ENCODE results near the gene LINC01488.

Gene LINC01488

DNA sequence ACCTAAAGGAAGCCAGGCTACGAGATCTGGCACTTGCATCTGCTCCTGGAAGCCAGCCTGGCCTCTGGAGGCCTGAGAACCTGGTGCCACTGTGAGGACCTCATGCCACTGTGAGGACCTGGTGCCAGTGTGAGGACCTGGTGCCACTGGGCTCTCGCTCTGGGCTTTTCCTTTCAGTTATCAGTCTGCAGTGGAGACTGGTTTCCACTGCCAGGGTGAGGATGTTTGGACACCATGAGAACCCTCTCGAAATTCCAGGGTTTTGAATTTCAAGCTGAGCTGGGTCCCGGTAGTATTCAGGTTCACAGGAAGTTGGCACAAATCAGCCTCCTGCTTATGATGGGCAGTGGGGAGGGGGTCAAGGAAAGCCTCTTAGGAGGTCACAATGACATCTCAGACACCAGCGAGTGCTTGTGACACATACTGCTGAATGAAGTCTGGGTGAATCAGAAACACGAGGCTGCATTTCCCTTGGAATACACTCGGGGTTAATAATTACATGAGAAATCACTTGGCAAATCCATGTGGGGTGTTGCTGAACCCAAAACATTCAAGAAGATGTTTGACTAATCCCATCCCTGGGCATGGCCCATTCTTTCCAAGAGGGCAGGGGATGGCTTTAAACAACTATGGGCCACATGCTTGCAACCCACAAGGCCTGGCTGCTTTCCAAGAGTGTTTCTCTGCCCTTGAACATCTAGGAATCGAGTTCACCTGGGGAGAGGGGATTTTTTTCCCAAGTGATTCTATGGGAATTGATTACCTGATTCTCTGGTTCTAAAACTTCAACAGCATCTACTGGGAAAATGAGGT lies 60.2 kb downstream of the LINC01488 start:
- no peak for FAIRE-seq

DNA sequence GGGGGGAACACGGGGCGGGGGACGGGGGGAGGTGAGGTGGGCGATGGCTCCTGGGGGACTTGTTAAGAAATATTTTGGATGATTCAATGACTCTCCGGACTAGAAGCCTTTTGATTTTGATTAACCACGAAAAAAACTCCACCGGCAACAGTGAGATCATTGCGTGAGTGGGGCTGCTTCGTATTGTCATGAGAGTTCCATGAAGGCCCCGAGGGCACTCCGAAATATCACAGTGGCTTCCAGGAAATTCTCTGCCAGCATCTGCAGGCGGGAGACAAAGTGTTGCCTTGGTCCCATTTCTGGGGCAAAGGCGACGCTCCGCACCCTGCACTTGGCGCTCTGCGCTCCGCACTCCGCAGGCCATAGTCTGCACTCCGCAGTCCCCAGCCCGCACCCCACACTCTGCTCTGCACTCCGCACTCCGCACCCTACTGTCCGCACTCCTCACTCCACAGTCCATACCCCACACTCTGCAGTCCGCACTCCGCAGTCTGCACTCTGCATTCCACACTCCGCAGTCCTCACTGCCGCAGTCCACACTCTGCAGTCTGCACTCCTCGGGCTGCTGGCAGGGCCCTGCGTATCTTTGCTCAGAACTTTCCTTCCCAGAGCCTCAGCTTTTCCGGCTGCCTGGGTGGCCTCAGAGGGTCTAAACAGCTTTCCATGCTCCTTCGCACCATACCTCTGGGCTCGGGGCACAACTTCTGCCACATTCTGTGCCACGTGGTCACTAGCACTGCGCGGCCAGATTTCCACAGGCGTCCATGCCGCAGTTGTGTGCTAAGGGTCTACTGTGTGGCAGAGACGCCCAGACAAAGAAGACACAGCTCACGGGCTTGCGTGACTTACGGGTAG lies 61.1 kb downstream of the LINC01488 start:
- no peak for DNase-seq (ENCODE audit: insufficient read length, low spot score)
- no peak for FAIRE-seq

More for the DNA sequence above, 60.2 kb downstream of the LINC01488 start:
- no peak for DNase-seq (ENCODE audit: insufficient read length, low spot score)
